ENCODE results near the gene FKTN. TPM values are rescaled to one million over a fixed set of nuclear protein-coding genes. Genes with fewer than 3 reads are reported as not detected.
A peak's percentile ranks its signal among the peaks of the same experiment; 100 is the strongest.

The FKTN gene
- total RNA-seq, 1 donor from 2014 or later: 22.1 TPM

- no peak for TF ChIP-seq CTCF (conservative IDR thresholded peaks at IDR 0.05)
- Mint-ChIP-seq H3K4me1 (ENCODE audit: unreplicated experiment) (peaks cover 3% of the 10 kb centered on the region), H3K36me3 (peaks cover 22% of the 10 kb centered on the region), H3K27me3 (no peaks in the 10 kb centered on the region), H3K4me3 (no peak overlapping the region), H3K27ac (no peak overlapping the region), H3K9me3 (no peaks in the 10 kb centered on the region)
- DNase-seq (ENCODE audit: extremely low spot score, unreplicated experiment): no peak
Observed at GRCh38 chr9:105531530-105531929, 26.4 kb upstream of the FKTN start.

GRCh38 chr9:105535920-105536668 is 21.8 kb upstream of the FKTN start:
- DNase-seq (ENCODE audit: extremely low spot score, unreplicated experiment): no peak
- TF ChIP-seq CTCF (conservative IDR thresholded peaks at IDR 0.05): no peak
- no peak overlapping the region for H3K4me3 Mint-ChIP-seq
- H3K36me3 Mint-ChIP-seq: peaks cover 8% of the 10 kb centered on the region
- H3K9me3 Mint-ChIP-seq: no peaks in the 10 kb centered on the region
- H3K27ac Mint-ChIP-seq: no peak overlapping the region
- peaks cover 3% of the 10 kb centered on the region for H3K4me1 Mint-ChIP-seq (ENCODE audit: unreplicated experiment)
- no peaks in the 10 kb centered on the region for H3K27me3 Mint-ChIP-seq

GRCh38 chr9:105539452-105539851 is 18.5 kb upstream of the FKTN start:
- peaks cover 8% of the 10 kb centered on the region for H3K36me3 Mint-ChIP-seq
- no peak overlapping the region for H3K27ac Mint-ChIP-seq
- H3K4me3 Mint-ChIP-seq: no peak overlapping the region
- DNase-seq (ENCODE audit: extremely low spot score, unreplicated experiment): no peak
- TF ChIP-seq CTCF (conservative IDR thresholded peaks at IDR 0.05): peak; percentile 39
- H3K4me1 Mint-ChIP-seq (ENCODE audit: unreplicated experiment): no peaks in the 10 kb centered on the region
- H3K27me3 Mint-ChIP-seq: no peaks in the 10 kb centered on the region
- no peaks in the 10 kb centered on the region for H3K9me3 Mint-ChIP-seq

GRCh38 chr9:105541838-105542237 is 16.1 kb upstream of the FKTN start:
- no peak for TF ChIP-seq CTCF (conservative IDR thresholded peaks at IDR 0.05)
- DNase-seq (ENCODE audit: extremely low spot score, unreplicated experiment): no peak
- Mint-ChIP-seq H3K4me3 (no peak overlapping the region), H3K27me3 (no peaks in the 10 kb centered on the region), H3K4me1 (ENCODE audit: unreplicated experiment) (no peaks in the 10 kb centered on the region), H3K9me3 (no peaks in the 10 kb centered on the region), H3K36me3 (peaks cover 4% of the 10 kb centered on the region), H3K27ac (no peak overlapping the region)

GRCh38 chr9:105554042-105554441 is 3.9 kb upstream of the FKTN start:
- no peaks in the 10 kb centered on the region for H3K9me3 Mint-ChIP-seq
- no peaks in the 10 kb centered on the region for H3K27me3 Mint-ChIP-seq
- H3K27ac Mint-ChIP-seq: no peak overlapping the region
- DNase-seq (ENCODE audit: extremely low spot score, unreplicated experiment): no peak
- peaks cover 6% of the 10 kb centered on the region for H3K36me3 Mint-ChIP-seq
- H3K4me3 Mint-ChIP-seq: no peak overlapping the region
- no peak for TF ChIP-seq CTCF (conservative IDR thresholded peaks at IDR 0.05)
- peaks cover 13% of the 10 kb centered on the region for H3K4me1 Mint-ChIP-seq (ENCODE audit: unreplicated experiment)

Measured in type B pancreatic cell (in vitro differentiated cells).